K562 (cell line): ENCODE data around the gene ODAPH. TPM values are rescaled to one million over a fixed set of nuclear protein-coding genes. Genes with fewer than 3 reads are reported as not detected.
A peak's percentile ranks its signal among the peaks of the same experiment; 100 is the strongest.

Experiments used
- CTBP1 ChIP-seq: fragments of 450-650 bp; IDR thresholded peaks from 2 replicates; pipeline ENCODE4 v1.6.1; 2016; ENCODE audit warnings: borderline replicate concordance
- DACH1 ChIP-seq: fragments of 450-650 bp; IDR thresholded peaks from 2 replicates; pipeline ENCODE4 v1.6.1; 2018; ENCODE audit not compliant: partially characterized antibody
- DIDO1 ChIP-seq: fragments of 450-650 bp; IDR thresholded peaks from 2 replicates; pipeline ENCODE4 v1.6.1; 2016; ENCODE audit warnings: low read depth, missing biosample characterization, missing genetic modification characterization
- FOSL1 ChIP-seq: fragments of 200-800 bp; sonication (Bioruptor generic); conservative IDR thresholded peaks from 2 replicates; pipeline ENCODE4 v1.6.1; 2016; ENCODE audit warnings: missing genetic modification characterization, missing compliant biosample characterization
- FOXM1 ChIP-seq, 2 experiments: fragments of 450-650 bp in 1 of 2; sonication (generic) in 1 of 2; formaldehyde crosslinking in 1 of 2; IDR thresholded peaks; 2 replicates each; pipeline versions ENCODE4 v1.6.1 to v1.9.0; 2017 to 2022; ENCODE audit warnings: low read depth in 2 of 2, mild to moderate bottlenecking in 2 of 2, missing genetic modification reagents in 1 of 2, moderate library complexity in 1 of 2
- HNRNPLL ChIP-seq: fragments of 200-400 bp; formaldehyde crosslinking; IDR thresholded peaks from 2 replicates; pipeline ENCODE4 v1.6.1; 2017; ENCODE audit warnings: low read length, low read depth, mild to moderate bottlenecking; ENCODE audit not compliant: poor library complexity, severe bottlenecking
- JUN ChIP-seq, 2 experiments: sonication (generic) in 1 of 2; formaldehyde crosslinking in 1 of 2; IDR thresholded peaks; 2 replicates each; pipeline versions ENCODE4 v1.6.1 to v1.8.0; 2012 to 2022; ENCODE audit warnings: borderline replicate concordance in 2 of 2, mild to moderate bottlenecking in 2 of 2, improper control_type of control experiment in 1 of 2, low read depth in 1 of 2, low read length in 1 of 2, missing genetic modification reagents in 1 of 2
- LCOR ChIP-seq: sonication (generic); formaldehyde crosslinking; IDR thresholded peaks from 2 replicates; pipeline ENCODE4 v1.8.0; 2022; ENCODE audit warnings: mild to moderate bottlenecking, missing genetic modification reagents
- NR2C2 ChIP-seq, 2 experiments: fragments of 200-800 bp in 1 of 2; sonication (Bioruptor generic) in 1 of 2; sonication (generic) in 1 of 2; formaldehyde crosslinking in 1 of 2; IDR thresholded peaks; 2 replicates each; pipeline versions ENCODE4 v1.6.1 to v1.8.0; 2016 to 2022; ENCODE audit warnings: mild to moderate bottlenecking in 1 of 2, missing compliant biosample characterization in 1 of 2, missing genetic modification characterization in 1 of 2, missing genetic modification reagents in 1 of 2
- PHF20 ChIP-seq: fragments of 450-650 bp; IDR thresholded peaks from 2 replicates; pipeline ENCODE4 v1.6.1; 2018; ENCODE audit not compliant: partially characterized antibody
- RAD51 ChIP-seq: fragments of 450-650 bp; IDR thresholded peaks from 2 replicates; pipeline ENCODE4 v1.7.1; 2016; ENCODE audit warnings: low read depth, mild to moderate bottlenecking, borderline replicate concordance
- SETDB1 ChIP-seq: IDR thresholded peaks from one replicate; pipeline ENCODE4 v1.6.1; 2012; ENCODE audit warnings: low read length, control low read depth, inconsistent platforms
- SRF ChIP-seq, 2 experiments: fragments of 250-450, 450-650 bp in 1 of 2; sonication (Bioruptor Pico) in 1 of 2; sonication (generic) in 1 of 2; formaldehyde crosslinking; IDR thresholded peaks; 2 replicates each; pipeline versions ENCODE4 v1.5.0 to v1.5.1; 2020 to 2022; ENCODE audit warnings: mild to moderate bottlenecking in 1 of 2, missing genetic modification reagents in 1 of 2
- TEAD1 ChIP-seq, 2 experiments: fragments of 450-650 bp in 1 of 2; sonication (generic) in 1 of 2; formaldehyde crosslinking; IDR thresholded peaks; 2 replicates each; pipeline versions ENCODE4 v1.4.0 to v1.8.0; 2020 to 2022; ENCODE audit warnings: mild to moderate bottlenecking in 2 of 2, missing genetic modification reagents in 1 of 2
- YY1 ChIP-seq, 3 experiments: IDR thresholded peaks; 2 replicates each; pipeline ENCODE4 v1.6.1; 2011; ENCODE audit warnings: low read length in 2 of 3, mild to moderate bottlenecking in 2 of 3, moderate library complexity in 2 of 3, borderline replicate concordance in 1 of 3, control low read depth in 1 of 3, low read depth in 1 of 3; ENCODE audit not compliant: insufficient read depth in 3 of 3, insufficient replicate concordance in 2 of 3, control insufficient read depth in 1 of 3, insufficient read length in 1 of 3; ENCODE audit errors: extremely low read depth in 1 of 3
- polyA plus RNA-seq, 8 experiments: library from polyadenylated mRNA; depleted of rRNA in 4 of 8; stranded (reverse) in 5 of 8; unstranded in 3 of 8; fragments of >200 nt; fragmentation: Nextera tagmentation in 2 of 8; fragmentation: Illumina TruSeq in 1 of 8; extraction: Ambion mirVana in 2 of 8; extraction: Trizol in 1 of 8; gene quantifications; 2 replicates each; pipeline versions ENCODE4 v1.2.1 to v1.2.3, GENCODE V29; 2011 to 2014; ENCODE audit warnings: inconsistent platforms in 1 of 8, missing spikeins in 1 of 8
- total RNA-seq, 7 experiments: library from RNA; depleted of rRNA in 6 of 7; stranded (reverse); fragments of >200 nt in 6 of 7; fragmentation: Illumina TruSeq in 2 of 7; extraction: Trizol in 2 of 7; gene quantifications; 2 replicates each; pipeline versions ENCODE4 v1.2.1 to v1.2.3, GENCODE V29; 2011 to 2021; ENCODE audit warnings: low replicate concordance in 1 of 7
- TF ChIP-seq, protein P1 (sequence below): sonication (generic); formaldehyde crosslinking; IDR thresholded peaks from 2 replicates; pipeline ENCODE4 v1.9.0; 2022; ENCODE audit warnings: mild to moderate bottlenecking, missing genetic modification reagents
- TF ChIP-seq, protein P2 (sequence below): fragments of 250-450 bp; sonication (Bioruptor Pico); IDR thresholded peaks from 2 replicates; pipeline ENCODE4 v1.4.0; 2020
- TF ChIP-seq, protein P3 (sequence below): sonication (generic); formaldehyde crosslinking; IDR thresholded peaks from 2 replicates; pipeline ENCODE4 v1.8.0; 2023; ENCODE audit warnings: mild to moderate bottlenecking, missing genetic modification reagents

ODAPH gene
- total and polyA plus RNA-seq, 9 of the 15 experiments (the other 6 are each of a cell fraction or from before 2014, with no cell fraction given), result not detected

- TF ChIP-seq, protein P1, sequence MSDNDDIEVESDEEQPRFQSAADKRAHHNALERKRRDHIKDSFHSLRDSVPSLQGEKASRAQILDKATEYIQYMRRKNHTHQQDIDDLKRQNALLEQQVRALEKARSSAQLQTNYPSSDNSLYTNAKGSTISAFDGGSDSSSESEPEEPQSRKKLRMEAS (CRISPR knock-in tag), result peak; percentile 89
- TF ChIP-seq FOXM1 (IDR thresholded peaks at IDR 0.05; ENCODE audit: low read depth) (no peak; the same call in 1 of the 2 replicates), FOXM1 (CRISPR knock-in tag; IDR thresholded peaks at IDR 0.05; ENCODE audit: low read depth) (peak; percentile 47; the same call in 1 of the 2 replicates), LCOR (CRISPR knock-in tag) (peak; percentile 80; the same call in 1 of the 2 replicates), FOSL1 (tag) (no peak; the same call in 1 of the 2 replicates), RAD51 (peak; percentile 97), PHF20 (peak; percentile 81), TEAD1 (CRISPR knock-in tag; IDR thresholded peaks at IDR 0.05) (peak; percentile 84 to 99), SRF (CRISPR knock-in tag; IDR thresholded peaks at IDR 0.05) (peak in 1 of 2 experiments; percentile 79; a peak in 2 of 4 replicates), DACH1 (no peak), DIDO1 (tag) (peak; percentile 67), YY1 (IDR thresholded peaks at IDR 0.05; ENCODE audit: borderline replicate concordance in 1 of 3, control insufficient read depth in 1 of 3, extremely low read depth in 1 of 3, insufficient read depth in 3 of 3, insufficient read length in 1 of 3, insufficient replicate concordance in 2 of 3, low read depth in 1 of 3, low read length in 2 of 3) (peak; percentile 91 to 97 (median 96)), JUN (IDR thresholded peaks at IDR 0.05; ENCODE audit: borderline replicate concordance, low read depth, low read length) (peak; percentile 5; the same call in 1 of the 2 replicates), JUN (CRISPR knock-in tag; IDR thresholded peaks at IDR 0.05; ENCODE audit: borderline replicate concordance) (no peak), CTBP1 (peak; percentile 86; the same call in 1 of the 2 replicates), HNRNPLL (peak; percentile 100), NR2C2 (CRISPR knock-in tag; IDR thresholded peaks at IDR 0.05) (no peak), NR2C2 (tag; IDR thresholded peaks at IDR 0.05) (peak; percentile 82), SETDB1 (no peak)
- TF ChIP-seq, protein P2, sequence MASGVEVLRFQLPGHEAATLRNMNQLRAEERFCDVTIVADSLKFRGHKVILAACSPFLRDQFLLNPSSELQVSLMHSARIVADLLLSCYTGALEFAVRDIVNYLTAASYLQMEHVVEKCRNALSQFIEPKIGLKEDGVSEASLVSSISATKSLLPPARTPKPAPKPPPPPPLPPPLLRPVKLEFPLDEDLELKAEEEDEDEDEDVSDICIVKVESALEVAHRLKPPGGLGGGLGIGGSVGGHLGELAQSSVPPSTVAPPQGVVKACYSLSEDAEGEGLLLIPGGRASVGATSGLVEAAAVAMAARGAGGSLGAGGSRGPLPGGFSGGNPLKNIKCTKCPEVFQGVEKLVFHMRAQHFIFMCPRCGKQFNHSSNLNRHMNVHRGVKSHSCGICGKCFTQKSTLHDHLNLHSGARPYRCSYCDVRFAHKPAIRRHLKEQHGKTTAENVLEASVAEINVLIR, result no peak
- TF ChIP-seq, protein P3, sequence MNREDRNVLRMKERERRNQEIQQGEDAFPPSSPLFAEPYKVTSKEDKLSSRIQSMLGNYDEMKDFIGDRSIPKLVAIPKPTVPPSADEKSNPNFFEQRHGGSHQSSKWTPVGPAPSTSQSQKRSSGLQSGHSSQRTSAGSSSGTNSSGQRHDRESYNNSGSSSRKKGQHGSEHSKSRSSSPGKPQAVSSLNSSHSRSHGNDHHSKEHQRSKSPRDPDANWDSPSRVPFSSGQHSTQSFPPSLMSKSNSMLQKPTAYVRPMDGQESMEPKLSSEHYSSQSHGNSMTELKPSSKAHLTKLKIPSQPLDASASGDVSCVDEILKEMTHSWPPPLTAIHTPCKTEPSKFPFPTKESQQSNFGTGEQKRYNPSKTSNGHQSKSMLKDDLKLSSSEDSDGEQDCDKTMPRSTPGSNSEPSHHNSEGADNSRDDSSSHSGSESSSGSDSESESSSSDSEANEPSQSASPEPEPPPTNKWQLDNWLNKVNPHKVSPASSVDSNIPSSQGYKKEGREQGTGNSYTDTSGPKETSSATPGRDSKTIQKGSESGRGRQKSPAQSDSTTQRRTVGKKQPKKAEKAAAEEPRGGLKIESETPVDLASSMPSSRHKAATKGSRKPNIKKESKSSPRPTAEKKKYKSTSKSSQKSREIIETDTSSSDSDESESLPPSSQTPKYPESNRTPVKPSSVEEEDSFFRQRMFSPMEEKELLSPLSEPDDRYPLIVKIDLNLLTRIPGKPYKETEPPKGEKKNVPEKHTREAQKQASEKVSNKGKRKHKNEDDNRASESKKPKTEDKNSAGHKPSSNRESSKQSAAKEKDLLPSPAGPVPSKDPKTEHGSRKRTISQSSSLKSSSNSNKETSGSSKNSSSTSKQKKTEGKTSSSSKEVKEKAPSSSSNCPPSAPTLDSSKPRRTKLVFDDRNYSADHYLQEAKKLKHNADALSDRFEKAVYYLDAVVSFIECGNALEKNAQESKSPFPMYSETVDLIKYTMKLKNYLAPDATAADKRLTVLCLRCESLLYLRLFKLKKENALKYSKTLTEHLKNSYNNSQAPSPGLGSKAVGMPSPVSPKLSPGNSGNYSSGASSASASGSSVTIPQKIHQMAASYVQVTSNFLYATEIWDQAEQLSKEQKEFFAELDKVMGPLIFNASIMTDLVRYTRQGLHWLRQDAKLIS (CRISPR knock-in tag), result peak; percentile 30; the same call in 1 of the 2 replicates
These were observed 41.5 kb upstream of the ODAPH start, which contains the start of the genes RCHY1 and THAP6 (continued) for GRCh38 chr4:75514131-75514948.
